HG03095 (cell line): ENCODE measurements around the gene COMMD7.

Experiments used
- ATAC-seq: cut with Tn5 transposase; IDR thresholded peaks from one replicate; pipeline ENCODE4 v1.9.1; 2021; ENCODE audit warnings: moderate library complexity; ENCODE audit not compliant: unreplicated experiment

The COMMD7 gene

GRCh38 chr20:32652739-32653526 lies 90.3 kb downstream of the COMMD7 start:
- ATAC-seq = no peak
